ENCODE results near the gene IL36B.

DNA sequence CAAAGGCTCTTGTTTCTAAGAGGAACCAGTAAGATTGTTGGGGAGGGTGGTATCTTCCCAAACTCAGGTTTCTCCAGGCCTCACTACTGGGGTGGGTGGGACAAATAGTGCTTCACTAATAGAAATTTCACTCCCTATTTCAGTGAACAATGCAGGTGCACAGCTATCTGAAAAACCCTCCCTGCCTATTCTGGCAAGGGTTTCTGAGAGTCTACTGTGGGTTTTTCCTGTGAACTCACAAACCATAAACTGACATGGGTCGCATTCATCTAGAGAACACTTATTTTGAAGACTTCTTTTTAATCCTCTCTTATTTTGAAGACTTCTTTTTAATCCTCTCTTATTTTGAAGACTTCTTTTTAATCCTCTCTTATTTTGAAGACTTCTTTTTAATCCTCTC is 43.0 kb downstream of the IL36B start:
- no peak for TF ChIP-seq CTCF (IDR thresholded peaks at IDR 0.05)
- no peak for TF ChIP-seq POLR2A (IDR thresholded peaks at IDR 0.05)
